Stimulated activated naive CD8-positive, alpha-beta T cell treated with anti-CD3 and anti-CD28 coated beads, Interleukin-15, amount 100 ng/mL, for 72 hours (primary cell): ENCODE measurements around the gene PIGV.

Experiments used
- ATAC-seq: fragments of 150-1000 bp; cut with Tn5 transposase; 2 replicates; pipeline ENCODE4 v1.10.0; 2021; ENCODE audit warnings: mild to moderate bottlenecking, moderate library complexity
- DNase-seq, 2 donors: peaks; one replicate each; pipeline ENCODE4 v3.0.0; 2021 to 2022
- H3K27ac Mint-ChIP-seq, 2 donors: one replicate each; pipeline ENCODE4 v1.8.0; 2022; ENCODE audit warnings: mild to moderate bottlenecking in 2 of 2, mixed read lengths in 2 of 2, moderate library complexity in 2 of 2
- H3K27me3 Mint-ChIP-seq: one replicate; pipeline ENCODE4 v1.8.0; 2022; ENCODE audit warnings: mixed read lengths
- H3K4me1 Mint-ChIP-seq: one replicate; pipeline ENCODE4 v1.8.0; 2022; ENCODE audit warnings: mild to moderate bottlenecking, mixed read lengths
- H3K4me3 Mint-ChIP-seq, 2 donors: one replicate each; pipeline ENCODE4 v1.8.0; 2022; ENCODE audit warnings: mild to moderate bottlenecking in 2 of 2, mixed read lengths in 2 of 2, moderate library complexity in 1 of 2
- H3K9me3 Mint-ChIP-seq, 2 donors: one replicate each; pipeline ENCODE4 v1.8.0; 2022; ENCODE audit warnings: mixed read lengths in 2 of 2

The PIGV gene

GRCh38 chr1:26787706-26788514 is at the start of gene PIGV:
Gene PIGV, plus strand, starts transcription at chr1:26787950. Its CDS starts 2,866 bp downstream, at chr1:26790816.
- no peaks in the 10 kb centered on the region for H3K9me3 Mint-ChIP-seq
- ATAC-seq: peak; percentile 55
- no peaks in the 10 kb centered on the region for H3K27me3 Mint-ChIP-seq

DNA sequence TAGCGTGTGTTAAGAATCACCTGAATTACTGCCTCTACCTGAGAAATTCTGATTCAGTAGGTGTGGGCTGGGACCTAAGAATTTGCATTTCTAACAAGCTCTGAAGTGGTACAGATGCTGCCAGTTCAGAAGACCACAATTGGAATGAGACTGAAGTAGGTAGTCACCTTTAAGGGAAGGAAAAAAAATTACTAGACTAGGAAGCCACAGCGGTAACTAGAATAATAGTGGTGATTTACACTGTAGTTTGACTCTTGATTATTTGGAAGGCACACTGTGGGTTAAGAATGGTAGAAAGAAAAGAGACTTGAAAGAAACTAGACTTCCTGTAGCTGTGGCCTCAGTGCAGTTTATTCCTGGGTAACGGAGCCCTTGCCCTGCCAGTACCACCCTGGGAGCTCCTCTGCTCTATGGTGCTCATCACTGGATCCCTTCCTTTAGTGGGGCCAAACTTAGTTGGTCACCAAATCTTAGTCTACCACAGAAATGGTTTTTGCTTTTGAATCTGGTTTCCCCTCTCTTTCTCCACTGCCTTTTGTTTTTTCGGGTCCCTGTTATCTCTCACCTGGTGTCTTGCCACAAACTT is 48.3 kb upstream of the PIGV start:
- DNase-seq (peak in 1 of 2 donors; percentile 32), ATAC-seq (peak; percentile 56)
- H3K27ac Mint-ChIP-seq: peak overlapping the region in 1 of 2 donors; percentile 54
- H3K4me3 Mint-ChIP-seq: peak overlapping the region; percentile 17 to 30
- H3K4me1 Mint-ChIP-seq: peaks cover 86% of the 10 kb centered on the region
- H3K27me3 Mint-ChIP-seq: no peaks in the 10 kb centered on the region
- H3K9me3 Mint-ChIP-seq: no peaks in the 10 kb centered on the region

More at GRCh38 chr1:26787706-26788514, at the start of gene PIGV:
- DNase-seq: peak; percentile 89
- Mint-ChIP-seq H3K4me1 (peaks cover 83% of the 10 kb centered on the region), H3K4me3 (peak within 1 kb of the TSS; percentile 92 to 97), H3K27ac (peak within 1 kb of the TSS; percentile 100)

GRCh38 chr1:26740023-26740634 is 47.6 kb upstream of the PIGV start:
- Mint-ChIP-seq H3K4me1 (peaks cover 87% of the 10 kb centered on the region), H3K27ac (peak overlapping the region in 1 of 2 donors; percentile 3), H3K4me3 (no peak overlapping the region), H3K27me3 (no peaks in the 10 kb centered on the region), H3K9me3 (no peaks in the 10 kb centered on the region)
- DNase-seq (no peak), ATAC-seq (no peak)

DNA sequence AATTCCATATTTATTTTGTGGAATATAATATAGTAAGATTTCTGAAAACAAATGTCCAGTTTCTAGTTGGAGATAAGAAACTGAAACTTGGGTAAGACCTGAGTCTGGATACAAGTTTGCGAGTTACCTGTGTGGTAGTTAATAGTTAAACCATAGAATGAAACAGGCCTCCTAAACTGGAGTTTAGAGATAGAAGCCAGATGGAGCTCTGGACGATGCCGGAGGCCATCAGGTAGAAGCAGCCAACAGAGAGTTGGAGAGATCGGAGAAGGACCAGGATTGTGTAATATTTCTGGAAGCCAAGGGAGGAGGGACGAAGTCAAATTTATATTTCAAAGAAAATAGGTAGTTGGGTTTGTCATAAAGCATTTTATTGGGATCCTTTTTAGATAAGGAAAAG is 46.8 kb upstream of the PIGV start:
- no peaks in the 10 kb centered on the region for H3K27me3 Mint-ChIP-seq
- no peak overlapping the region for H3K27ac Mint-ChIP-seq
- H3K4me3 Mint-ChIP-seq: no peak overlapping the region
- DNase-seq: no peak
- peaks cover 86% of the 10 kb centered on the region for H3K4me1 Mint-ChIP-seq
- no peaks in the 10 kb centered on the region for H3K9me3 Mint-ChIP-seq
- no peak for ATAC-seq

DNA sequence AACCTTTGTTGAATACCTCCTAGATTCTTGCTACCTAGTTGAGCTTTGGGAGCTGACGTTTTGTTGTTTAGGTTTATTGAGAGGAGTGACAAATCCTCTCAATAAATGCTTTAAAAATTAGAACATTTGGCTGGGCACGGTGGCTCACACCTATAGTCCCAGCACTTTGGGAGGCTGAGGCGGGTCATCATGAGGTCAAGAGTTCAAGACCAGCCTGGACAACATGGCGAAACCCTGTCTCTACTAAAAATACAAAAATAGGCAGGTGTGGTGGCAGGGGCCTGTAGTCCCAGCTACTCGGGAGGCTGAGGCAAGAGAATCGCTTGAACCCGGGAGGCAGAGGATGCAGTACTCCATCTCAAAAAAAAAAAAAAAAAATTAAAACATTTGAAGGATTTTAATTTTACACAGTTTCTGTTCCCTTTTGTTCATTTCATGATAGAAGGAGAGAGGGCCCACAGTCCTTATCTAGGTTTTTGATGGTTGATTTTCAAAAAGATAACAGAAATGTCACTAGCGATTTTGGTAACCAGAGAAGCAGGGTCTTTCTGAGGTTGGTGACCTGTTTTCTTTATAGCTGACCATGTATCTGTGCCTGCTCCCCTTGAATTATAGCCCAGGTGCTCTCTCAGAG is 44.2 kb upstream of the PIGV start:
- no peak for DNase-seq
- peaks cover 91% of the 10 kb centered on the region for H3K4me1 Mint-ChIP-seq
- peak overlapping the region in 1 of 2 donors; percentile 93 for H3K27ac Mint-ChIP-seq
- ATAC-seq: no peak
- peak overlapping the region; percentile 57 to 66 for H3K4me3 Mint-ChIP-seq
- no peaks in the 10 kb centered on the region for H3K9me3 Mint-ChIP-seq
- no peaks in the 10 kb centered on the region for H3K27me3 Mint-ChIP-seq

DNA sequence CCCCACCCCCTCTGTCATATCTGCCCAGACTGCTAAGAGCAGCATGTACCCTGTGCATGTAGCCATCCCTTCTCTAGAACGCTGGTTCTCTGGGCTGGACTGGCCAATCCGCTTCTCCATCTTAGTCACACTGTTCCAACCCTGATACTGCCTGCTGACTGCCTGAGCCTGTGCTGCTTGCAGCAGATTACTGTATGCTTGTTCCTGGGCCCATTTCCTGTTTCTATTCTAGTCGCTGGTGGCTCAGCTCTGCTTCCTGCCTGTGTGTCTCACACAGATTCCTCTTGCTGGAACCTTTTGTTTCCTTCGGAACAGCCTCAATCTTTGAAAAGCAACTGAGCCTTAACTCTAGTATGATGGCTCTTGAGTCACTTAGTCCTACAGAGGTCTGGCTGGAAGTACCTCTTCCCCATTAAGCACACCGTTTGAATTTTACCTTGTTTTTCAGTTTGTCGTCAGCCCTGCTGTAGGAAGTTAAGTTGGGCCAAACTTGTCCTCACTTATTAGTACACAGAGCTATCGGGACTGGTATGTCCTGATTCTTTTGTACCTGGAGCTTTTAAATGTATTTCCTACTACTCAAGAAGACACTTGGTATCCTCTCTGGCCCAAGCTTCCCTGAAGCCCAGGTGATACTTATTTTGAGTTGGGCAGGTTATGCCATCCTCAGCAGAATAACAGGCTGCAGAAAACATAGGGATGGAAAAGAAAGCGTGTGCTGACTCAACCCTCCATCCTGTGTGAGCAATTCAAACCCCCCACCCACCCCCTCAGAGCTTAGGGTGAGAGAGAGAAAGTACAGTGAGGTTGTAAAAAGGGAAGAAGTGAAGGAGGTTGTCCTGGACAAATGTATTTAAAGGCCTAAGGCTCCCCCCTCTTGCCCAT is 43.4 kb upstream of the PIGV start:
- peak overlapping the region; percentile 57 to 66 for H3K4me3 Mint-ChIP-seq
- no peaks in the 10 kb centered on the region for H3K27me3 Mint-ChIP-seq
- H3K4me1 Mint-ChIP-seq: peaks cover 89% of the 10 kb centered on the region
- no peaks in the 10 kb centered on the region for H3K9me3 Mint-ChIP-seq
- peak overlapping the region; percentile 93 to 94 for H3K27ac Mint-ChIP-seq
- DNase-seq: peak; percentile 78 to 91
- ATAC-seq: peak; percentile 99

GRCh38 chr1:26745191-26745590 is 42.6 kb upstream of the PIGV start:
- Mint-ChIP-seq H3K27me3 (no peaks in the 10 kb centered on the region), H3K4me1 (peaks cover 89% of the 10 kb centered on the region), H3K9me3 (no peaks in the 10 kb centered on the region), H3K27ac (peak overlapping the region in 1 of 2 donors; percentile 93), H3K4me3 (peak overlapping the region in 1 of 2 donors; percentile 57)
- ATAC-seq (no peak), DNase-seq (no peak)

- Mint-ChIP-seq H3K27me3 (no peaks in the 10 kb centered on the region), H3K4me3 (no peak overlapping the region), H3K27ac (peak overlapping the region; percentile 31 to 44), H3K9me3 (no peaks in the 10 kb centered on the region), H3K4me1 (peaks cover 89% of the 10 kb centered on the region)
- ATAC-seq (no peak), DNase-seq (no peak)
Observed at GRCh38 chr1:26747048-26747447, 40.7 kb upstream of the PIGV start.

GRCh38 chr1:26748351-26748750 is 39.4 kb upstream of the PIGV start:
- no peaks in the 10 kb centered on the region for H3K9me3 Mint-ChIP-seq
- no peak for DNase-seq
- H3K4me1 Mint-ChIP-seq: peaks cover 89% of the 10 kb centered on the region
- ATAC-seq: no peak
- no peak overlapping the region for H3K4me3 Mint-ChIP-seq
- H3K27ac Mint-ChIP-seq: peak overlapping the region; percentile 60 to 71
- H3K27me3 Mint-ChIP-seq: no peaks in the 10 kb centered on the region

- Mint-ChIP-seq H3K27me3 (no peaks in the 10 kb centered on the region), H3K9me3 (no peaks in the 10 kb centered on the region), H3K4me1 (peaks cover 87% of the 10 kb centered on the region), H3K4me3 (no peak overlapping the region), H3K27ac (peak overlapping the region in 1 of 2 donors; percentile 27)
- ATAC-seq (no peak), DNase-seq (no peak)
Observed at GRCh38 chr1:26749458-26749857, 38.3 kb upstream of the PIGV start.

GRCh38 chr1:26750428-26750827 is 37.3 kb upstream of the PIGV start:
- no peak for DNase-seq
- H3K4me1 Mint-ChIP-seq: peaks cover 78% of the 10 kb centered on the region
- H3K4me3 Mint-ChIP-seq: no peak overlapping the region
- no peaks in the 10 kb centered on the region for H3K27me3 Mint-ChIP-seq
- no peak for ATAC-seq
- no peaks in the 10 kb centered on the region for H3K9me3 Mint-ChIP-seq
- H3K27ac Mint-ChIP-seq: peak overlapping the region; percentile 34 to 77

DNA sequence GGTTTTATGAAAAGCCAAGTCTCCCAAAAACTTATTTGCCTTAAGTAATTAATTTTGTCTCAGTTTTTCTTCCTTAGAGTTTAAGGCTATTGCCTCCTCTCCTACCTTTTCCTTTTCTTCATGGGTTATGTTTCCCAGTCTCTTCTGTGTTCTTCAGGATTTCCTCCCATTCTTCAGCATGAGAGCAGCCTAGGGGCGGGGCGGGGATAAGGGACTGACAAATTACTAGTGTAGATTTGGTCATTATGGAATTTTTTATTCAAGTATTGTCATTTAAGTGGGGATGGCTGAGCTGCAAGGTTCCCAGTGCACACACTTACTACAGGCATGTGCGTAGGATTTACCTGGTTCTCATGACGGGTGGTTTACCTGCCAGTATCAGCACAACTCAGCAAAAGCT is 35.2 kb upstream of the PIGV start:
- H3K27ac Mint-ChIP-seq: peak overlapping the region in 1 of 2 donors; percentile 78
- H3K4me1 Mint-ChIP-seq: peaks cover 63% of the 10 kb centered on the region
- H3K27me3 Mint-ChIP-seq: no peaks in the 10 kb centered on the region
- no peak overlapping the region for H3K4me3 Mint-ChIP-seq
- no peak for DNase-seq
- no peak for ATAC-seq
- no peaks in the 10 kb centered on the region for H3K9me3 Mint-ChIP-seq

DNA sequence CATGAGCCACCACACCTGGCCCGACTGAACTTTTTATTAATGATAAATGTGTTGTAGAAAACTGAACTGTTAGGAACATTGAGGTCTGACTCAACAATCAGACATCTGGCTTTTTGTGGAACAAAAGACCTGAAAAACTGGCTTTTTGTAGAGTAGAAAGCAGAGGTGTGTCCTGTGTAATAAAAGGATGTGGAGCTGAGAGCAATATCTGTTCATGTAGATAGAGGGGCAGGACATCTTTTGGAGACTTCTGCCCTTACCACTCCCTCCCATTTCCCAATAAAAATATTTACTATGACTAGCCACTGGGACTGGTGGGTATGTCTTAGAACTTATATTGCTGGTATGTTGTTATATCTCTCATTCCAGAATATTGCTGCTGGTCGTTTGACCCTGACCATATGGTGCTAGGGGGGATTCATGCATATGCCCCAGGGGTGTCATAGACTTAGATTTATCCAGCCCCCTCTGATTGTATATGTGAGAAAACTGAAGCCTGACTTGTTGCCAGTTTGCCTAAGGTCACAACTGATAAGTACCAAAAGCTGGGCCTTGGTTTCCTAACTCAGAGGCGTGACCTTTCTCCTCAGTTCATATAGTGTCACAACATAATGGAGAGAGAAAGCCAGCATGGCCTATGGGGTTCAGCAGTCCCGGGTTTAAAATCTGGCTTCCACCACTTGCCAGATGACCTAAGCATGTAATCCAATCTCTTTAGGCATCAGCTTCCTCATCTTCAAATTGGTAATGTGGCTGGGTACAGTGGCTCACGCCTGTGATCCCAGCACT is 33.5 kb upstream of the PIGV start:
- ATAC-seq (no peak), DNase-seq (no peak)
- no peak overlapping the region for H3K27ac Mint-ChIP-seq
- H3K4me1 Mint-ChIP-seq: peaks cover 55% of the 10 kb centered on the region
- no peaks in the 10 kb centered on the region for H3K27me3 Mint-ChIP-seq
- H3K4me3 Mint-ChIP-seq: no peak overlapping the region
- H3K9me3 Mint-ChIP-seq: no peaks in the 10 kb centered on the region

DNA sequence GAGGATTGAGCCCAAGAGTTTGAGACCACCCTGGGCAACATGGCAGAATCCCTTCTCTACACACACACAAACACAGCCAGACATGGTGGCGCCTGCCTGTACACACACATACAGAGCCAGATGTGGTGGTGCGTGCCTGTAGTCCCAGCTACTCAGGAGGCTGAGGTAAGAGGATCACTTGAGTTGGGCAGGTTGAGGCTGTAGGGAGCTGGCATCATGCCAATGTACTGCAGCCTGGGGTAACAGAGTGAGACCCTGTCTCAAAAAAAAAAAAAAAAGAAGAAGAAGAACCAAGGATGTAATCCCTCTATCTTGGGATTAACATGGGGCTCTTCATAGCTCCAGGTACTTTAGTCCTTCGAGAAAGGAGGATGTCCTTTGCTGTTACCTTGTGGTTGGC is 29.4 kb upstream of the PIGV start:
- ATAC-seq (no peak), DNase-seq (no peak)
- Mint-ChIP-seq H3K9me3 (no peaks in the 10 kb centered on the region), H3K27ac (peak overlapping the region in 1 of 2 donors; percentile 42), H3K27me3 (no peaks in the 10 kb centered on the region), H3K4me1 (peaks cover 31% of the 10 kb centered on the region), H3K4me3 (no peak overlapping the region)
